Activated CD8-positive, alpha-beta memory T cell treated with anti-CD3 and anti-CD28 coated beads for 36 hours (primary cell): Measurements from ENCODE around the gene RNF222. TPM values are rescaled to one million over a fixed set of nuclear protein-coding genes. Genes with fewer than 3 reads are reported as not detected.
"Not testable (repeated sequence)": the region's sequence is repeated elsewhere in the genome, so short reads cannot be mapped to it uniquely, and the experiment has no call there.

ENCODE experiments used
- CTCF ChIA-PET: fragments of 350-600 bp; sonication (Branson Sonifier 250); formaldehyde crosslinking; loops from one replicate; lab custom pipeline; 2021; ENCODE audit warnings: antibody characterized with exemption; lab: Charles Lee
- POLR2A ChIA-PET: fragments of 350-600 bp; sonication (Branson Sonifier 250); formaldehyde crosslinking; loops from one replicate; lab custom pipeline; 2021; ENCODE audit warnings: antibody characterized with exemption; lab: Charles Lee
- total RNA-seq, 2 experiments: library from RNA; stranded (reverse); gene quantifications; one replicate each; pipeline ENCODE4 v1.2.3, GENCODE V29; 2021

RNF222 gene
- total RNA-seq, 2 experiments from 2014 or later: not detected

- ChIA-PET CTCF (no interaction called here), POLR2A (no interaction called here)
Observed at GRCh38 chr17:8418471-8418870, 20.8 kb upstream of the RNF222 start.

- CTCF ChIA-PET: no interaction called here
Observed at GRCh38 chr17:8417806-8418205, 20.2 kb upstream of the RNF222 start.

GRCh38 chr17:8413938-8414337, 16.3 kb upstream of the RNF222 start:
- CTCF ChIA-PET: interaction anchor here (1.0 kb wide), 1 partner anchor 20 kb away, joined by 3 read pairs; no protein-coding TSS in a partner anchor
- POLR2A ChIA-PET: no interaction called here

More at GRCh38 chr17:8417806-8418205, 20.2 kb upstream of the RNF222 start:
- POLR2A ChIA-PET: no interaction called here

- CTCF ChIA-PET: interaction anchor here (1.0 kb wide), 1 partner anchor 19 kb away, joined by 3 read pairs; no protein-coding TSS in a partner anchor
- POLR2A ChIA-PET: no interaction called here
Observed at GRCh38 chr17:8413328-8413727, 15.7 kb upstream of the RNF222 start.

GRCh38 chr17:8412089-8412488, 14.5 kb upstream of the RNF222 start:
- CTCF ChIA-PET: interaction anchor here (3.3 kb wide), 1 partner anchor 334 kb away, joined by 20 read pairs; no protein-coding TSS in a partner anchor
- POLR2A ChIA-PET: no interaction called here

GRCh38 chr17:8410883-8411238, 13.2 kb upstream of the RNF222 start:
- POLR2A ChIA-PET: no interaction called here
- CTCF ChIA-PET: interaction anchor here (1.2 to 3.3 kb wide), 8 partner anchors 10 to 587 kb away, joined by 3 to 20 read pairs (median 4); no protein-coding TSS in a partner anchor

- ChIA-PET CTCF (interaction anchor here (0.7 to 3.3 kb wide), 14 partner anchors 11 to 588 kb away, joined by 3 to 20 read pairs (median 3); no protein-coding TSS in a partner anchor), POLR2A (no interaction called here)
Observed at GRCh38 chr17:8409966-8410882, 12.6 kb upstream of the RNF222 start.

GRCh38 chr17:8408371-8408770, 10.7 kb upstream of the RNF222 start:
- ChIA-PET POLR2A (no interaction called here), CTCF (interaction anchor here (1.0 kb wide), 1 partner anchor 590 kb away, joined by 3 read pairs; no protein-coding TSS in a partner anchor)

- POLR2A ChIA-PET: no interaction called here
- CTCF ChIA-PET: interaction anchor here (0.7 kb wide), 1 partner anchor 20 kb away, joined by 3 read pairs; no protein-coding TSS in a partner anchor
Observed at GRCh38 chr17:8406174-8406573, 8.5 kb upstream of the RNF222 start.

GRCh38 chr17:8405499-8406016, 7.9 kb upstream of the RNF222 start:
- CTCF ChIA-PET: no interaction called here

GRCh38 chr17:8402921-8403536, 5.4 kb upstream of the RNF222 start:
- ChIA-PET POLR2A (no interaction called here), CTCF (interaction anchor here (1.2 kb wide), 1 partner anchor 19 kb away, joined by 3 read pairs; no protein-coding TSS in a partner anchor)

More at GRCh38 chr17:8405499-8406016, 7.9 kb upstream of the RNF222 start:
- POLR2A ChIA-PET: no interaction called here

GRCh38 chr17:8401107-8401506, 3.5 kb upstream of the RNF222 start:
- POLR2A ChIA-PET: no interaction called here
- CTCF ChIA-PET: no interaction called here

GRCh38 chr17:8398980-8399379, 1.4 kb upstream of the RNF222 start:
- ChIA-PET POLR2A (no interaction called here), CTCF (no interaction called here)

GRCh38 chr17:8394497-8394896, 3.1 kb downstream of the RNF222 start:
- POLR2A ChIA-PET: not testable (repeated sequence)
- CTCF ChIA-PET: interaction anchor here (0.8 to 2.5 kb wide), 2 partner anchors 11 to 19 kb away, joined by 3 to 10 read pairs; no protein-coding TSS in a partner anchor

- ChIA-PET CTCF (interaction anchor here (0.8 to 2.5 kb wide), 3 partner anchors 10 to 20 kb away, joined by 3 to 10 read pairs (median 3); partner anchors contain the start of gene KRABD2), POLR2A (no interaction called here)
Observed at GRCh38 chr17:8393470-8394231, 4.0 kb downstream of the RNF222 start.

GRCh38 chr17:8392674-8393469, 4.8 kb downstream of the RNF222 start:
- ChIA-PET POLR2A (no interaction called here), CTCF (interaction anchor here (0.8 to 2.5 kb wide), 2 partner anchors 9 to 16 kb away, joined by 3 to 10 read pairs; partner anchors contain the start of gene KRABD2)

- ChIA-PET POLR2A (no interaction called here), CTCF (no interaction called here)
Observed at GRCh38 chr17:8392274-8392673, 5.4 kb downstream of the RNF222 start.

- POLR2A ChIA-PET: no interaction called here
- CTCF ChIA-PET: interaction anchor here (2.0 kb wide), 1 partner anchor 355 kb away, joined by 5 read pairs; no protein-coding TSS in a partner anchor
Observed at GRCh38 chr17:8391711-8392110, 5.9 kb downstream of the RNF222 start.
